GOT3 (cell line): Measurements from ENCODE around the gene OR4D1.
"Not testable (repeated sequence)": the region's sequence is repeated elsewhere in the genome, so short reads cannot be mapped to it uniquely, and the experiment has no call there.

Experiments used
- DNase-seq: peaks from one replicate; lab custom pipeline; 2025; ENCODE audit warnings: mixed read lengths; lab: John Stamatoyannopoulos, UW

The OR4D1 gene

GRCh38 chr17:58147930-58148434 lies at the start of gene OR4D1:
TSS of gene OR4D1 (plus strand) at chr17:58148384. CDS start at chr17:58155154, 6,770 bp downstream.
- no peak for DNase-seq

GRCh38 chr17:58100506-58100905 lies 47.7 kb upstream of the OR4D1 start:
- no peak for DNase-seq

GRCh38 chr17:58101898-58102297 lies 46.3 kb upstream of the OR4D1 start:
- not testable (repeated sequence) for DNase-seq

GRCh38 chr17:58105093-58105492 lies 43.1 kb upstream of the OR4D1 start:
- DNase-seq, result no peak

- no peak for DNase-seq
Observed at GRCh38 chr17:58107306-58107705, 40.9 kb upstream of the OR4D1 start.

GRCh38 chr17:58109197-58109596 lies 39.0 kb upstream of the OR4D1 start:
- DNase-seq, result no peak

GRCh38 chr17:58110012-58110411 lies 38.2 kb upstream of the OR4D1 start:
- no peak for DNase-seq

GRCh38 chr17:58111676-58112075 lies 36.5 kb upstream of the OR4D1 start:
- DNase-seq, result no peak

- DNase-seq, result no peak
Observed at GRCh38 chr17:58112970-58113631, 35.1 kb upstream of the OR4D1 start.

- DNase-seq, result no peak
Observed at GRCh38 chr17:58113947-58114346, 34.2 kb upstream of the OR4D1 start.

- no peak for DNase-seq
Observed at GRCh38 chr17:58117382-58117781, 30.8 kb upstream of the OR4D1 start.

- no peak for DNase-seq
Observed at GRCh38 chr17:58119491-58119890, 28.7 kb upstream of the OR4D1 start.

GRCh38 chr17:58120195-58120822 lies 27.9 kb upstream of the OR4D1 start:
- DNase-seq, result no peak

GRCh38 chr17:58121925-58122324 lies 26.3 kb upstream of the OR4D1 start:
- no peak for DNase-seq

GRCh38 chr17:58127846-58128245 lies 20.3 kb upstream of the OR4D1 start:
- DNase-seq, result no peak

GRCh38 chr17:58132697-58133096 lies 15.5 kb upstream of the OR4D1 start:
- not testable (repeated sequence) for DNase-seq

GRCh38 chr17:58136669-58137279 lies 11.4 kb upstream of the OR4D1 start:
- DNase-seq, result no peak

GRCh38 chr17:58141505-58141904 lies 6.7 kb upstream of the OR4D1 start:
- no peak for DNase-seq

- not testable (repeated sequence) for DNase-seq
Observed at GRCh38 chr17:58143335-58143734, 4.8 kb upstream of the OR4D1 start.

GRCh38 chr17:58144801-58145200 lies 3.4 kb upstream of the OR4D1 start:
- no peak for DNase-seq

- no peak for DNase-seq
Observed at GRCh38 chr17:58148609-58149008, 425 bp downstream of the OR4D1 start.

- no peak for DNase-seq
Observed at GRCh38 chr17:58150394-58150793, 2.2 kb downstream of the OR4D1 start.

- no peak for DNase-seq
Observed at GRCh38 chr17:58153046-58153445, 4.9 kb downstream of the OR4D1 start.
